NCI-H460 (cell line): ENCODE measurements around the gene BBS2. TPM values are rescaled to one million over a fixed set of nuclear protein-coding genes. Genes with fewer than 3 reads are reported as not detected.
A peak's percentile ranks its signal among the peaks of the same experiment; 100 is the strongest.

Source experiments
- DNase-seq: peaks from one replicate; pipeline ENCODE4 v3.0.0-alpha.2; 2016; ENCODE audit warnings: low read depth; ENCODE audit errors: extremely low read depth
- polyA plus RNA-seq: library from polyadenylated mRNA; depleted of rRNA; stranded (reverse); fragments of >200 nt; gene quantifications from 2 replicates; pipeline ENCODE4 v1.2.3, GENCODE V29; 2014; cell fraction: nucleus; rRNA removed
- total RNA-seq: library from RNA; depleted of rRNA; stranded (reverse); fragments of >200 nt; shearing (Covaris generic); gene quantifications from 2 replicates; pipeline ENCODE4 v1.2.3, GENCODE V29; 2014; rRNA removed

BBS2 gene, protein sequence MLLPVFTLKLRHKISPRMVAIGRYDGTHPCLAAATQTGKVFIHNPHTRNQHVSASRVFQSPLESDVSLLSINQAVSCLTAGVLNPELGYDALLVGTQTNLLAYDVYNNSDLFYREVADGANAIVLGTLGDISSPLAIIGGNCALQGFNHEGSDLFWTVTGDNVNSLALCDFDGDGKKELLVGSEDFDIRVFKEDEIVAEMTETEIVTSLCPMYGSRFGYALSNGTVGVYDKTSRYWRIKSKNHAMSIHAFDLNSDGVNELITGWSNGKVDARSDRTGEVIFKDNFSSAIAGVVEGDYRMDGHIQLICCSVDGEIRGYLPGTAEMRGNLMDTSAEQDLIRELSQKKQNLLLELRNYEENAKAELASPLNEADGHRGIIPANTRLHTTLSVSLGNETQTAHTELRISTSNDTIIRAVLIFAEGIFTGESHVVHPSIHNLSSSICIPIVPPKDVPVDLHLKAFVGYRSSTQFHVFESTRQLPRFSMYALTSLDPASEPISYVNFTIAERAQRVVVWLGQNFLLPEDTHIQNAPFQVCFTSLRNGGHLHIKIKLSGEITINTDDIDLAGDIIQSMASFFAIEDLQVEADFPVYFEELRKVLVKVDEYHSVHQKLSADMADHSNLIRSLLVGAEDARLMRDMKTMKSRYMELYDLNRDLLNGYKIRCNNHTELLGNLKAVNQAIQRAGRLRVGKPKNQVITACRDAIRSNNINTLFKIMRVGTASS
- total RNA-seq = 67.3 and 75.3 TPM in 2 replicates
- 126 and 132 TPM in 2 replicates for polyA plus RNA-seq

DNA sequence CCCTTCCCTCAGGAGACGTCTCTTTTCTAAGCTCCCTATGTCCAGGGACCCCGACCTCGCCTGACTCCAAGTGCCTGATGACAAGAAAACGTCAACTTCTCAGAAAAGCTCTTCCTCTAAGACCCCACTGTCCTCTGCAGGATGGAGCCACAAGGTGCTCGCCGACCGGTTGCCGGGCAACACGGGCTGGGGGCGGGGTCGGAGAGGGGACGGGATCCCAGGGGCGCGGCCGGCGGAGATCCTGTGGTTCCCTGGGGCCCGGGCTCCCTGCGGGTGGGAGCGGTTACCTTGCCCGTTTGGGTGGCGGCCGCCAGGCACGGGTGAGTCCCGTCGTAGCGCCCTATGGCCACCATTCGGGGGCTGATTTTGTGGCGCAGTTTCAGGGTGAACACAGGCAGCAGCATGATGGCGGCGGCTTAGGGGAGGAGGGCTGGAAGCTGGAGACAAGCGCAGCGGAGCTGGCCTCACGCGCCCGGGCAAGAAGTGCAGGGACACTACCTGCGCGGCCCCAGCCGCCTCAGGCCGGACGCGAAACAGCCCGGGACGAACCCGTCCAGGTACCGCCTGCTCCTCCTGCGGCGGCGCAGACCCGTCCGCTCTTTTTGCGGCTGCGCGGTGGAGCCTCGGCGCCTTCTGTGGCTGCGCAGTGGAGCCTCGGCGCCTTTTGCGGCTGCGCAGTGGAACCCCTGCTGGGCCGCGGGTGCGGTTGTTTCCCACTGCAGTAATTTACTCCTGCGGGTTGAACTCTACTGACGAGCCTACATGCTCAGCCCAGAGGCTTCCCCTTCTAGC lies at the start of gene BBS2:
Gene BBS2, minus strand, starts transcription at position 566 of the 792 bp plus-strand sequence. Its CDS starts 162 bp downstream, at position 404.
- peak; percentile 88 for DNase-seq

DNA sequence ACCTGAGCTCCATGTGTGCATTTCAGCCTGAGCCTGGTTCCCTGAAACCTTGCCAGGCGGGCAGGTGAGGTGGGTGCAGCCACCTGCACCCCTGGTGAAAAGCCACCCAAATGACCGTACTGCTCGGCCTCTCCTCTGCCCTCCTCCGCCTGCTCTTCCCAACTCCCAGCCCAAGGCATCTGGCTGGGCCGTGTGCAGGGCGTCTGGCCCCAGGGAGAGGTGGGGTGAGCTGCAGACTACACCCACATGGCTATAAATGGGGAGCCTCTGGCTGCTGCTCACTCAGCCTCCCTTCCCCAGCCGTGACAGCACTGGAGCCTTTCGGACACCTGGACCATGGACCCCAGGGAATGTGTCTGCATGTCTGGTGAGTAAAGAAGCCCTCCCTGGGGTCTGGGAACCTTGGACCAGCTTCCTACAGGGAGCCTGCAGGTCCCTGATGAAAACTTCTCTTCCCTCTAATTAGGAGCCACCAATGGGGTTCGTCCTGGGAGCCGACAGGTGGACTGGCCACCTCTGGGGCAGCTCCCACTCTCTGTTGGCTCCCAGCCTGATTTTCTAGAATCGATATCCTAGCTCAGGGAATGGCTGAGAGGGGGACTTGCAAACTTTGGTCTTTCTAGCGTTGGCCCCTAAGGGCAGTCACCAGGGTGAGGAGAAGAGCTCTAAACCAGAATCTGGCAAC lies 45.1 kb upstream of the BBS2 start, which contains the start of gene MT4:
Gene MT4, plus strand, starts transcription at position 281 of the 685 bp plus-strand sequence. Its CDS starts 56 bp downstream, at position 337.
- DNase-seq = no peak

DNA sequence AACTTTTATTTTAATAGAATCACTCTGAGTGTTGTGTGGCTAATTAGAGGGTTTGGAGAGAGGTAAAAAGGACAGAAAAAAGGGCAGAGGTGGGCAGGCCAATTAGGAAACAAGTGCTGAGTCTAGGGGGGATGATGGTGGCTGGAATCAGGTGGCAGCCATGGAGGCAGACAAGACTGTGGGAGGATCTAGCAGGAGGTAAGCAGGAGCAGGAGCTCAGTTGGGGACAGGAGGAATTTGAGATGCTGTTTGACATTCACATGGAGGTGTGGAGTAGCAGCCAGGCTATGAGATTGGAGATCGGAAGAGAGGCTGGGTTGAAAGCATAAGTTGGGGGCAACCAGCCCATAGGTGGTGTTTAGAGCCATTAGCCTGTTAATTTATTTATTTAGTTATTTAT lies 41.3 kb upstream of the BBS2 start:
- DNase-seq = no peak

DNA sequence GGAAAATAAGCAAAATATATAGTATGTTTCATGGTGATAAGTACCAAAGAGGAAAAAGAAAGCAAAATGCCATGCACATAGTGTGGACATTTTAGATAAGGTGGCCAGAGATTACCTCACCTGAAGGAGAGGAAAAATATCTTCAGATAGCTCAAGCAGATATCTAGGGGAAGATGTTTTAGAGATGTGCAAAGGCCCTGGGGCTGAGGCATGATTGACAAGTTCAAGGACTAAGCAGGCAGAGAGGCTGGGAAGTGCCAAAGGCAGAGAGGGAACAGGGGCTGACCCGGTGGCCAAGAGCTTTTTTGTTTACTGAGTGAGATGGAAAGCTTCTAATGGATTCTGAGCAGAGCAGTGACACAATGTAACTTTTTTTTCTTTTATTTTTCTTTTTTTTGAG lies 40.6 kb upstream of the BBS2 start:
- DNase-seq = no peak

DNA sequence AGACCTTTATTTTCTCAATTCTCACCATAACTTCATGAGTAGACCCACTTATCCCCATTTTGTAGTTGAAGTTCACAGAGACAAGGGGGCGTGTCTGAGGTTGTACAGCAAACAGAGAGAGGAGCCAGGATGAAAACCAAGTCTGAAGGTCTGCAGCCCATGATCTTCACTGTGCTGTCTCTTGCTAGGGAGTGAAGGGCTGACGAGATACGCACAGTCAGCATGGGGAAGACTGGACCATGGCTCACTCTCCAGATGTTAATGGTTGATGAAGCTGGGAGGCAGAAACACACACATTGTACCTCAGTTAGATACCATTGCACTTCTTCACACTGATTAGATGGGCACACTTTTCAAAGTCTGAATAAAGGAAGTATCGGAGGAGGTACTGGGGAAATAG lies 39.3 kb upstream of the BBS2 start:
- no peak for DNase-seq

DNA sequence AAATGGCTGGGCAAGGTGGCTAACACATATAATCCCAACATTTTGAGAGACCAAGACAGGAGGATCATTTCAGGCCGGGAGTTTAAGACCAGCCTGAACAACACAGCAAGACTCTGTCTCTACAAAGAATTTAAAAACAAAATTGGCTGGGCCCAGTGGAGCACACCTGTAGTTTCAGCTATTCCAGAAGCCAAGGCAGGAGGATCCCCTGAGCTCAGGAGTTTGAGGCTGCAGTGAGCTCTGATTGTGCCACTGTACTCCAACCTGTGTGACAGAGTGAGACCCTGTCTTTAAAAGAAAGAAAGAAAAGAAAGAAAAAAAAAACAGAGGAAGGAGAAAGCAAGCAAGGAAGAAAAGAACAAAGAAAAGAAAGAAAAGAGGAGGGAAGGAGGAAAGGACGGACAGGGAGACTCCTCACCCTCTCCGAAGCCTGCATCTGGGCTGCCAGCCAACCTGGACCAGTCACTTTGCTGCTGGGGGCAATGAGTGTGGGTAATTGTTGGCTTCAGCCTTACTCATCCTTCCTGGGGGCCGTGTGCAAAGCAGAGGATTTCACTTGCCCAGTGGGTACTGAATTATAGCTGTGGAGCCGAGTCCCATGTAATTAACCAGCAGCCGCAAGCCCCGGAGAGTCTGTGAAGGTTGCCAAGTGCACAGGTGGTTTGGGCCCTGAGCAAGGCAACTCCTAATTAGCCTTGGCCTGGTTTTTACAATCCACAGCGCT lies 38.4 kb upstream of the BBS2 start:
- DNase-seq = no peak

DNA sequence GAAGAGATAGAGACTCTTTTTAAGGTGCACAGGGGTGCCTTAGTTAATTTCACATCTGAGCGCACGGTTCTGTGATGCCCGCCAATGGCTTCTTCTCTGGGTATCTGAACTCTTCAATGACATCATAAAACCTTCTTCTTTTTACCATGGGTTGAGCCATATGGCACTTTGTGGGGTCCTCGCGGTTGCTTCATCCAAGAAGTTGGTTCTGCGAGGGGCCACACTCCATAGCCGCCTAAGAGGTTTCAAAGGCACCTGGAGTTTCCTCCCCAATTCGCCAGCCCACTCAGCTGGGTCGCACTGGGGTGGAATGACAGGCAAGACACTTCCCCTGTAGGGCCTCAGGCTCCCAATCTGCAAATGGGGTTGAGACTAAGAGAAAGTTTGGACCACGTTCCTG lies 34.6 kb upstream of the BBS2 start:
- DNase-seq = no peak

DNA sequence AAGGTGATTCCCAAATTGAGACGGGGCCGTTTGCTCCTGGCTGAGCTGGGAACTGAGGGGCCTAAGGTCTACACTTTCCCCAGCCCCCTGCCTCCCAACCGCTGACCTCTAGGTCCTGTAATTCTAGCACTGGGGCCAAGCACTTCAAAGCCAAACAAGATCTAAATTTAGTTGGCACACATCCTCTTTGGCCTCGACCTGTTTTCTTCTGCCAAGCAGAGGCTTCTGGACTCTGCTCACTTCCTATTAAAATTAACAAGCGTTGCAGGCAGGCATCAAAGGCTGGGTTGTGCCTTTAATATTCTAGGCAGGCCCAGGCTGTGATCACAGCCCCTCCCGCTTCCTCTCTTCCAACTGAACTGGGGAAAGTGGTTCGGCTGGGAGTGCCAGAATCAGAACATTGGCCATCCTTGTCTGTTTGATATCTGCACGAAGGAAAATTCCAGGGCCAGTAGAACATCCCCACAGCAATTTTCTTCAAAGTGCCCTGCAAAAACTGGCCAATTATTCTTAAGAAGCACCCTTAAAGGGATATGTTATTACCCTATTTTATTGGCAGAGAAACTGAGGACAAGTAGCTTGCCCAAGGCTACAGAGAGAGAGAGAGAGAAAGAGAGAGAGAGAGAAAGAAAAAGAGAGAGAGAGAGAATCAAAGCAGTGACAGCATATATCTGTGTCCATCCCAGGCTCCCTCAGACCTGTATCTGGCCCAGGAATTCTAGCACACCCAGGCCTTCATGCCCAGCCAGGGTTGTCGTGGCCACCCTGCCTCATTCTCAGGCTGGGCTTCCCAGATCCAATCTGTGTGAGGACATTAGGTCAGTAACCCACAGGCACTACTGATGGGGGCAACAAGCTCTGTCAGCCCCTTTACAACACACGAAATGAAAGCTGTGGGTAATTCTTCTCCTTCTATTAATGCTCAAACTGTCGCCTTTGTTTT lies 32.2 kb upstream of the BBS2 start:
- DNase-seq = no peak

DNA sequence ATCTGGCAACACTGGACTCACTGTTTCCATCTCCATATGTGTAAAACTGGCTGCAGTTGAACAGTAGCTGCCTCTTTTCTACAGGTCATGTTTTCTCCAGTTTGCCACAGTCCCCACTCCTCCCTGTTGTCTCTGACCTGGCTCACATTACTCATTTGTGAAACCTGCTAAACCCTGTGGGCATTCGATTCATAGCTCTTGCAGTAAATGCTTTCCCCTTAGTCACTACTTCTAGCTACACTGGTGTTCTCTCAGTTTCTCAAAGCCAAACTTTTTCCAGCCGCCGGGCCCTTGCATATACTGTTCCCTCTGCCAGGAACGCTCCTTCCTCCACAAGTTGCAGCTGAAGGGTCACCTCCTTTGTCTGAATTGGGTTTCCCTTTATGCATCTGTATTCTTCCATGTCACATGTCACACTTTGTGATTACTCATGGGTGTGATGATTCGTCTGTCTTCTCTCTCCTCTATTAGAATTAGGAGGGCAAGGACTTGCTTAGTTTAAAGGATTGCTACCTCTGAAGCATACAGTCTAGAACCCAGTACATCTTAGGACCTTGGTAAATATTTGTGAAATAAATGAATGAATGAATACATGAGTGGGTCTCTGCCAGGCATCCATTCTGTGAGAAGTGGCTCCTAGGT lies 30.0 kb upstream of the BBS2 start:
- no peak for DNase-seq

DNA sequence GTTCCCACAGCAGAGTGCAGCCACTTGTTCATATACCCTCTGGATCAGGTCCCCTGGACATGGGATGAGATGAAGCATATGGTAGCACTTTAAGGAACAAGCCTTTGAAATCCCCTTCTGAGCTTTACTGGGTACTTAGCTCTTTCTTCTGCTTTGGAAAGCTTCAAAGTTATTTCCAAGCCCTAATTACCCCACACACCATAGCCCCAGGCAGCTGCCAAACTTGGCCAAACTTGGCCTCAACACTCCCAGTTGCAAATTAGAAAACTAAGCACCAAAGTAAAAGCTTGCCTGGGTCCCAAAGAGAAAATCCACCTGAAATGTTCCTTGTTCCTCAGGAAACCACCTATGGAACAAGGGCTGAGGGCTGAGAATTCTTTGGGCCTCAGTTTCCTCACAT lies 29.3 kb upstream of the BBS2 start:
- no peak for DNase-seq

DNA sequence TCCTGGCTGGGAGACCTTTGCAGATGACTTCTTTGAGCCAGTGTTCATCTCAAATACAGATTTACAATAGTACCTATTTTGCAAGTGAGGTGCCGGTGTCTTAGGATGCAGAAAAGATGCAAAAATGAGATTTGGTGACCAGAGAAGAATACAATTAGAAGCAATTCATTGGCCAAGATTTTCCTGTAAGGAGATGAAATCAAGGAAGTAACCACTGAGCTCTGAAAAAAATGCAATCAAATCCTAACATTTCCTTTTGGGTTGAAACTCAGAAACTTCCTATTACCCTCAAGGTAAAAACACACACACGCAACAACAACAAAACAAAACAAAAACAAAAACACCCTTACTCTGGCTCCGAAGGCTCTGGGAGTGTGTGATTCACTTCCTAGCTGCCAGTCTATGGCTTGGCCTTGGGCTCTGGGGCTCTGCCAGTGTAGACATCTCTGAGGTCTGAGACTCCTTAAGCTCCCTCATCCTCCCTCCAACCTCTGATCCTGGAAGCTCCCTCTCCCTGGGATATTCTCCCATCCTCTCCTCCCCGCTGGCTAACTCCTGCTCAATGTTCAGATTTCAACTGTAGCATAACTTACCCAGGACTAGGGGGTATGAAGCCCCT lies 28.2 kb upstream of the BBS2 start:
- no peak for DNase-seq

DNA sequence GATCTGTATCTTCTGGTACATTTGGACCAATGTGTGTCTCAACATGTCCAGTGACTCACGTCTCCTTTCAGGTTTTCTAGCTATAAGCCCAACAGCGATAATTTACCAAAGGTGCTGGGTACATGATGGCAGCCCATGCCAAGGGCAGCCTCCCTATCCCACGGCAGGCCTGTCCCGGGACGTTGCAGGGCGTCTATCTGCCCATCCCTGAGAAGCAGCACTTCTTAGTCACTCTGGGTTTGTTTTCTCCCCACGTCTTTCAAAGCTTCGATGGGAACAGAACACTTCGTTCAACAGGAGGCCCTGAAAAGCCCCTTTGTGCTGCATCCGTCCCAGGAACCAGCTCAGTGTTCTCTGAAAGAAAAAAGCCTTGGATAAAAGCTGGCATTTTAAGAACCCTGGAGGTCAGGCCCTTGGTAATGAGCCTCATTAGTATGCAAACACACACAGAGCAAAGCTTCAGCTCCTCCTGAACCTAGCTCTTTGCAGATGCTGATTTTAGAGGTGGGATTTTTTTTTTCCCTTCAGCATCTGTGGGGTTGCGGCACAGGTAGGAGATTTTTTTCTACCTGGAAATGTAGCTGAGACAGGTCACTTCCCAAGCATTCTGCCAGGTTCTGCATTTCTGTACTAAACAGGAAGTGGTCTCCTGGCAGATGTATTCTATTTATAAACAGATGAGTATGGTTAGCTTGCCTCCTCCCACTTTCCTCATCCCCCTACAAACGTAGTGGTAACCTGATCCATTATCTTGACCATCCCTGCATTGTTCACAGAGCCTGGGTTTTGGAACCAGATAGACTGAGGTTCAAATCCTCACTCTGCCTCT lies 27.5 kb upstream of the BBS2 start:
- no peak for DNase-seq

DNA sequence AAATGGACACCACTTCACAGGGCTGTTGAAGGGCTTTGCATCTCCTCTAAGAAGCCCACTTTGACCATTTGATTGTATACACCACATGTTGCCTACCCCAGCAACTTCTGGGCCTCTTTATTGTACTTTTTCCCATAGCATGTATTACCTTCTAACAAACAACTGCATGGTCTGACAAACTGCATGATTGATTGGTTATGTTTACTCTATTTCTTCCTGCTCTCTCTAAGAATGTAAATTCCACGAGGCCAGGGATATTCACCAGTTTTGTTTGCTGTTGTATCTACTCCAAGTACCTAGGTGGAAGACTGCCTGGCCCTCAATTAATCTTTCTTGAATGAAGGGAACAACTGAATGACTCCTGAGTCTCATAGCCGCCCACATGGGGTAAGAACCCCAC lies 22.2 kb upstream of the BBS2 start:
- DNase-seq = no peak

DNA sequence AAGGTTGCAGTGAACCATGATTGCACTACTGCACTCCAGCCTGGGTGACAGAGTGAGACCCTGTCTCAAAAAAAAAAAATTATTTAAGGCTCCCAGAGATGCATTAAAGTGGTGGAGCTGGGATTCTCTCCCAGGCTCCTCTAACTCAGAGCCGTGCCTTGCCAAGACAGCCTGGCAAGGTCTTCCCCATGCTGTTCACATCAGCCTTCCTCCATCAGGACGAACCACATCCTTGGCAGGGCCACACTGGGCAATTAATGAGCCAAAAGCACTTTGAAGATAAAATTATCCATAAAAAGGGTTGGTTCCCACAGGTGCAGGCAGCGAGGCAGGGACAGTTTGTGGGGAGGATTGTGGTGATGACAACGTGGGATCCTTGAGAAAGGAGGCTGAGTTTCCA lies 19.8 kb upstream of the BBS2 start:
- no peak for DNase-seq

DNA sequence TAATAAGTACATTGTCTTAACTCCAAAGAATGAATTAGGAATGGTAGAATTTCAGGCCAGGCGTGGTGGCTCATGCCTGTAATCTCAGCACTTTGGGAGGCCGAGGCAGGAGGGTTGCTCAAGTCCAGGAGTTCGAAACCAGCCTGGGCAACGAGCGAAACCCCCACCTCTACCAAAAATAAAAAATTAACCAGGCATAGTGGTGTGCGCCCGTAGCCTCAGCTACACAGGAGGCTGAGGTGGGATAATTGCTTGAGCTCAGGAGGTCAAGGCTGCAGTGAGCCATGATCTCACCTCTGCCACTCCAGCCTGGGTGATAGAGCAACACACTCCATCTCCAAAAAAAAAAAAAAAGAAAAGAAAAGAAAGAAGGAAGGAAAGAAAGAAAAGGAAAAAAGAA lies 18.5 kb upstream of the BBS2 start:
- DNase-seq = no peak

DNA sequence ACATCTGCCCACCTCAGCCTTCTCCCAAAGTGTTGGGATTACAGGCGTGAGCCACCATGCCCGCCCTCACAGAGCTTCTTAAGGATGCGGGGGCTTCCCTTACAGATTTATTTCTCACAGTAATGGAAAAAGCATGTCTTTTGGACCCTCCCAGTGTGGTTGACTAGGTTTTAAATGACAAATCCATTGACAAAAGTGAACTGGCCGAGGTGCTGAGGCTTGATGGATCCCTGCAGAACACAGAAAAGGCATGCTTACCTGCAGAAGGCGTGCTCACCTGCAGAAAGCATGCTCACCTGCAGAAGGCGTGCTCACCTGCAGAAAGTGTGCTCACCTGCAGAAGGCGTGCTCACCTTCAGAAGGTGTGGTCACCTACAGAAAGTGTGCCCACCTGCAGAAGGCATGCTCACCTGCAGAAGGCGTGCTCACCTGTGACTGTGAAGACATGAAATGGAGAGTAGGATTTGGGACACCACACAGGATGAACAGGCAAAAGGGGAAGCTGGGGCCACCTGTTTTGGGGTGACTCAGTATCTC lies 15.1 kb upstream of the BBS2 start:
- DNase-seq = no peak

DNA sequence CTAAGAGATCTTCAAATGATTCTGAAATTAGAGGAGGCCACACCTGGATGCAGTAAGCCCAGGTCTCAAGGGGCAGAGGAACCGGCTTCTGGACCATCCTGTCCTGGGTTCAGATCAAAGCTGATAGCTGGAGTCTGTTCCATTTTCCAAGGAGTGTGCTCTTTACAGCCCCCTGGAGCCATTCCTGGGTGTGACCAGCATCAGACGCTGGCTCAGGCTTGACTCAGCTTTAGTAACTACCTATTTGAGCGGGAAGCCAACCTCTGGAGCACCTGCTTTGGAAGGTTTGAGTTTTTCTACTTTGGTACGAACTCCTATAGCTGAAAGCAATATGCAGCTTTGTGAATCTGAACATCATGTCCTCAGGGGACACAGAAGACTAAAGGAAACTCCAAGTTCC lies 12.9 kb upstream of the BBS2 start:
- no peak for DNase-seq
